H7 (cell line): Measurements from ENCODE around the gene C16orf87. TPM values are rescaled to one million over a fixed set of nuclear protein-coding genes. Genes with fewer than 3 reads are reported as not detected.

Source experiments
- total RNA-seq: library from RNA; depleted of rRNA; stranded (reverse); fragments of >200 nt; shearing (Covaris generic); gene quantifications from 2 replicates; pipeline ENCODE4 v1.2.3, GENCODE V29; 2014; rRNA removed

C16orf87 gene
- total RNA-seq, 1 experiment from 2014 or later = 18.8 TPM

Other genes starting within 250 kb of the C16orf87 start
- gene SHCBP1, start 209.8 kb downstream of the C16orf87 start, total RNA-seq = 10.0 and 13.4 TPM in 2 replicates
- gene VPS35, start 142.0 kb downstream of the C16orf87 start, total RNA-seq = 67.5 and 76.8 TPM in 2 replicates
- 68.6 and 90.2 TPM in 2 replicates for gene ORC6, start 141.5 kb downstream of the C16orf87 start, total RNA-seq
- gene MYLK3, start 82.8 kb downstream of the C16orf87 start, total RNA-seq = 0.78 and 2.3 TPM in 2 replicates
- 56.8 and 63.2 TPM in 2 replicates for gene GPT2, start 53.2 kb upstream of the C16orf87 start, total RNA-seq
- gene DNAJA2, start 142.5 kb upstream of the C16orf87 start, total RNA-seq = 91.6 and 129 TPM in 2 replicates